ENCODE measurements around the gene TTC3. TPM values are rescaled to one million over a fixed set of nuclear protein-coding genes. Genes with fewer than 3 reads are reported as not detected.

TTC3 gene
- total and polyA plus RNA-seq, 7 donors: 6.5 to 50.3 (median 25.7) TPM

- intact Hi-C loops (cut with DNase I): no loop called here
- Histone ChIP-seq H3K4me1 (no peaks in the 10 kb centered on the region), H3K9me3 (no peaks in the 10 kb centered on the region), H3K27ac (no peak overlapping the region), H3K27me3 (ENCODE audit: insufficient read depth in 3 of 3, low read length in 2 of 3) (no peaks in the 10 kb centered on the region), H3K36me3 (ENCODE audit: insufficient read depth in 1 of 2, low read depth in 1 of 2) (peaks cover under 1 to 40% of the 10 kb centered on the region in 2 donors), H3K4me3 (no peak overlapping the region)
- no peak for ATAC-seq
- TF ChIP-seq CTCF (IDR thresholded peaks at IDR 0.05): no peak
- WGBS, 3 donors: 64 to 79% (median 67%) methylated on average over 1 of the region's 1 CpG
- DNase-seq: no peak
These were observed 9.6 kb upstream of the TTC3 start for GRCh38 chr21:37063433-37063832.

GRCh38 chr21:37064841-37065240, 8.2 kb upstream of the TTC3 start:
- H3K27me3 ChIP-seq (ENCODE audit: insufficient read depth in 3 of 3, low read length in 2 of 3): no peaks in the 10 kb centered on the region
- intact Hi-C loops (cut with DNase I): no loop called here
- no peak for ATAC-seq

GRCh38 chr21:37065561-37066177, 7.4 kb upstream of the TTC3 start:
- TF ChIP-seq CTCF (IDR thresholded peaks at IDR 0.05): no peak
- Histone ChIP-seq H3K36me3 (ENCODE audit: insufficient read depth in 1 of 2, low read depth in 1 of 2) (peaks cover 4 to 61% of the 10 kb centered on the region in 2 donors), H3K4me3 (no peak overlapping the region), H3K27me3 (ENCODE audit: insufficient read depth in 3 of 3, low read length in 2 of 3) (no peaks in the 10 kb centered on the region), H3K27ac (no peak overlapping the region), H3K9me3 (no peaks in the 10 kb centered on the region), H3K4me1 (no peaks in the 10 kb centered on the region)
- intact Hi-C loops (cut with DNase I): no loop called here
- WGBS, 3 donors: 95 to 98% (median 96%) methylated on average over 9 of the region's 9 CpGs
- ATAC-seq (no peak), DNase-seq (no peak)

More at GRCh38 chr21:37064841-37065240, 8.2 kb upstream of the TTC3 start:
- peaks cover 4 to 54% of the 10 kb centered on the region in 2 donors for H3K36me3 ChIP-seq (ENCODE audit: insufficient read depth in 1 of 2, low read depth in 1 of 2)
- no peaks in the 10 kb centered on the region for H3K9me3 ChIP-seq
- no peak for TF ChIP-seq CTCF (IDR thresholded peaks at IDR 0.05)
- no peak overlapping the region for H3K4me3 ChIP-seq
- no peaks in the 10 kb centered on the region for H3K4me1 ChIP-seq
- no peak for DNase-seq
- H3K27ac ChIP-seq: no peak overlapping the region

- Histone ChIP-seq H3K36me3 (ENCODE audit: insufficient read depth in 1 of 2, low read depth in 1 of 2) (peaks cover 4 to 37% of the 10 kb centered on the region in 2 donors), H3K4me1 (peaks cover 15% of the 10 kb centered on the region), H3K4me3 (peak overlapping the region; percentile 78), H3K27me3 (ENCODE audit: insufficient read depth in 3 of 3, low read length in 2 of 3) (no peaks in the 10 kb centered on the region), H3K9me3 (no peaks in the 10 kb centered on the region), H3K27ac (peak overlapping the region; percentile 95)
- intact Hi-C loops (cut with DNase I): loop anchor here in 1 of 2 donors (5.0 kb wide), 1 partner anchor 79 kb away; no protein-coding TSS in a partner anchor
- ATAC-seq (peak in 2 of 4 donors; percentile 14 to 17), DNase-seq (peak; percentile 74 to 83)
- no peak for TF ChIP-seq CTCF (IDR thresholded peaks at IDR 0.05)
- 20 to 33% (median 22%) methylated on average over 12 of the region's 12 CpGs for WGBS, 3 donors
These were observed 1.3 kb upstream of the TTC3 start for GRCh38 chr21:37071561-37072273.

All from psoas muscle (tissue), 8 donors.